Vagina (tissue), 2 donors: Measurements from ENCODE around the gene SLC18B1.

Source experiments
- POLR2A ChIP-seq, 2 donors: fragments of 450-650 bp; IDR thresholded peaks; one replicate each; pipeline ENCODE4 v1.6.1; 2017; ENCODE audit warnings: antibody characterized with exemption in 2 of 2, mild to moderate bottlenecking in 2 of 2, moderate library complexity in 2 of 2
- POLR2AphosphoS5 ChIP-seq, 2 donors: sonication (generic); formaldehyde crosslinking; IDR thresholded peaks; one replicate each; pipeline ENCODE4 v1.9.0; 2017; ENCODE audit warnings: antibody characterized with exemption in 2 of 2, mild to moderate bottlenecking in 2 of 2, low read depth in 1 of 2; ENCODE audit not compliant: insufficient read depth in 1 of 2
- TF ChIP-seq, protein P1 (sequence below), 3 experiments: fragments of 450-650 bp in 2 of 3; fragments of 200-600 bp in 1 of 3; sonication (generic) in 1 of 3; IDR thresholded peaks; one replicate each; pipeline ENCODE4 v1.5.1; 2017 to 2019; ENCODE audit warnings: antibody characterized with exemption in 3 of 3, mild to moderate bottlenecking in 2 of 3, moderate library complexity in 2 of 3

DNA sequence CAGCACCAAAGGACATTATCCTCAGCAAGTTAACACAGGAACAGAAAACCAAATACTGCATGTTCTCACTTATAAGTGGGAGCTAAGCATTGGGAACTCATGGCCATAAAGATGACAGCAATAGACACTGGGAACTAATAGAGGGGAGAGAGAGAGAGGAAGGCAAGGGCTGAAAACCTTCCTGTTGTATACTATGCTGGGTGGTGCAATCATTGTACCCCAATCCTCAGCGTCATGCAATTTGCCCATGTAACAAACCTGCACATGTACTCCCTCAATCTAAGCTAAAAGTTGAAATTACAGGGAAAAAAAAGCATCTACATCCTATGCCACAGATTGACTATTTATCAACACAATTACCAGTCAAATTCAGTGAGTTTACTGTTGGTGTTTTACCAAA, 64.6 kb downstream of the SLC18B1 start:
- TF ChIP-seq POLR2A (IDR thresholded peaks at IDR 0.05) (no peak), POLR2AphosphoS5 (IDR thresholded peaks at IDR 0.05; ENCODE audit: insufficient read depth in 1 of 2, low read depth in 1 of 2) (no peak)
- TF ChIP-seq, protein P1, sequence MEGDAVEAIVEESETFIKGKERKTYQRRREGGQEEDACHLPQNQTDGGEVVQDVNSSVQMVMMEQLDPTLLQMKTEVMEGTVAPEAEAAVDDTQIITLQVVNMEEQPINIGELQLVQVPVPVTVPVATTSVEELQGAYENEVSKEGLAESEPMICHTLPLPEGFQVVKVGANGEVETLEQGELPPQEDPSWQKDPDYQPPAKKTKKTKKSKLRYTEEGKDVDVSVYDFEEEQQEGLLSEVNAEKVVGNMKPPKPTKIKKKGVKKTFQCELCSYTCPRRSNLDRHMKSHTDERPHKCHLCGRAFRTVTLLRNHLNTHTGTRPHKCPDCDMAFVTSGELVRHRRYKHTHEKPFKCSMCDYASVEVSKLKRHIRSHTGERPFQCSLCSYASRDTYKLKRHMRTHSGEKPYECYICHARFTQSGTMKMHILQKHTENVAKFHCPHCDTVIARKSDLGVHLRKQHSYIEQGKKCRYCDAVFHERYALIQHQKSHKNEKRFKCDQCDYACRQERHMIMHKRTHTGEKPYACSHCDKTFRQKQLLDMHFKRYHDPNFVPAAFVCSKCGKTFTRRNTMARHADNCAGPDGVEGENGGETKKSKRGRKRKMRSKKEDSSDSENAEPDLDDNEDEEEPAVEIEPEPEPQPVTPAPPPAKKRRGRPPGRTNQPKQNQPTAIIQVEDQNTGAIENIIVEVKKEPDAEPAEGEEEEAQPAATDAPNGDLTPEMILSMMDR (IDR thresholded peaks at IDR 0.05) = no peak
